ENCODE data around the gene ZSWIM4. TPM values are rescaled to one million over a fixed set of nuclear protein-coding genes. Genes with fewer than 3 reads are reported as not detected.
A peak's percentile ranks its signal among the peaks of the same experiment; 100 is the strongest.

The ZSWIM4 gene
- total and polyA plus RNA-seq, 7 donors, result 0.60 to 4.4 (median 3.2) TPM

DNA sequence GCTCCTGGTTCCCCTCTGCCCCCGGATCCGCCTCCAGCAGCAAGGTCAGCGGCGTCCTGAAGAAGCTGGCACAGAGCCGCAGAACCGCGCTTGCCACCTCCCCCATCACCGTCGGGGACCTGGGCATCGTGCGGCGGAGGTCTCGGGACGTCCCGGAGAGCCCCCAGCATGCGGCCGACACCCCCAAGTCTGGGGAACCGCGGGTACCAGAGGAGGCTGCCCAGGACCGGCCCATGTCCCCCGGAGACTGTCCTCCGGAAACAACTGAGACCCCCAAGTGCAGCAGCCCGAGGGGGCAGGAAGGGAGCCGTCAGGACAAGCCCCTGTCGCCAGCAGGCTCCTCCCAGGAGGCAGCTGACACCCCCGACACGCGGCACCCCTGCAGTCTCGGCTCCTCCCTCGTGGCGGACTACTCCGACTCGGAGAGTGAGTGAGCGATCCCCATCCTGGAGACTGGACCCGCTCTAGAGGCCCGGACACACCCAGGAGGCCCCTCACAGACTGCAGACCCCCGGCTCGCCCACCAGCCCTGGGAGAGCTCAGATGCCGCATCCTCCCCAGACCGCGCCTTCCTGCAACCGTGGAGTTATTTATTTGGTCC is 32.5 kb upstream of the ZSWIM4 start:
- Histone ChIP-seq H3K27ac (no peak overlapping the region), H3K9me3 (no peaks in the 10 kb centered on the region), H3K4me3 (no peak overlapping the region), H3K36me3 (peaks cover 23 to 54% (median 40%) of the 10 kb centered on the region in 4 donors), H3K27me3 (no peaks in the 10 kb centered on the region), H3K4me1 (peaks cover 0 to 24% (median 12%) of the 10 kb centered on the region in 4 donors)
- no peak for TF ChIP-seq POLR2AphosphoS5 (IDR thresholded peaks at IDR 0.05)
- TF ChIP-seq, protein P1, sequence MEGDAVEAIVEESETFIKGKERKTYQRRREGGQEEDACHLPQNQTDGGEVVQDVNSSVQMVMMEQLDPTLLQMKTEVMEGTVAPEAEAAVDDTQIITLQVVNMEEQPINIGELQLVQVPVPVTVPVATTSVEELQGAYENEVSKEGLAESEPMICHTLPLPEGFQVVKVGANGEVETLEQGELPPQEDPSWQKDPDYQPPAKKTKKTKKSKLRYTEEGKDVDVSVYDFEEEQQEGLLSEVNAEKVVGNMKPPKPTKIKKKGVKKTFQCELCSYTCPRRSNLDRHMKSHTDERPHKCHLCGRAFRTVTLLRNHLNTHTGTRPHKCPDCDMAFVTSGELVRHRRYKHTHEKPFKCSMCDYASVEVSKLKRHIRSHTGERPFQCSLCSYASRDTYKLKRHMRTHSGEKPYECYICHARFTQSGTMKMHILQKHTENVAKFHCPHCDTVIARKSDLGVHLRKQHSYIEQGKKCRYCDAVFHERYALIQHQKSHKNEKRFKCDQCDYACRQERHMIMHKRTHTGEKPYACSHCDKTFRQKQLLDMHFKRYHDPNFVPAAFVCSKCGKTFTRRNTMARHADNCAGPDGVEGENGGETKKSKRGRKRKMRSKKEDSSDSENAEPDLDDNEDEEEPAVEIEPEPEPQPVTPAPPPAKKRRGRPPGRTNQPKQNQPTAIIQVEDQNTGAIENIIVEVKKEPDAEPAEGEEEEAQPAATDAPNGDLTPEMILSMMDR (IDR thresholded peaks at IDR 0.05), result no peak
- TF ChIP-seq POLR2A (IDR thresholded peaks at IDR 0.05), result no peak
- TF ChIP-seq EP300 (IDR thresholded peaks at IDR 0.05), result no peak
- DNase-seq, result no peak
- intact Hi-C loops (cut with DNase I), result no loop called here
- WGBS, 2 donors, result 92 to 93% methylated on average over 42 of the region's 42 CpGs

DNA sequence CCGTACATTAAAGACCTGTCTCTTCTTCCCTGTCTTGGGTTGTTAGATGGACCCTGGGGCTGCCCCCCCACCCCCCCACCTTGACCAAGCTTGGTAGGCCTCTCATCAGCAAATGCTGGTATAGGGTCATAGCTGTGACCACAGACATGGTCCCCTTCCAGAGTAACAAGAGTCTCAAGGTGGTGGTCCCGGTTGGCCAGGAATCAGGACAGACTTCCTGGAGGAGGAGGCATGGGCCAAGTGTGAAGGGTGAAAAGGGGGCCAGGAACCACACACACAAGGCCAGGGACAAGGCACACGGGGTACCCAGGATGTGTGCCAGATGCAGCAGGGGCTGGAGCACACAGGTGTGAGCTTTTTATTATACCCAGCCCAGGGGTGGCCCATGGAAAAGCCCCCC is 32.0 kb upstream of the ZSWIM4 start:
- DNase-seq, result no peak
- Histone ChIP-seq H3K27ac (peak overlapping the region in 1 of 4 donors; percentile 80), H3K36me3 (peaks cover 18 to 52% (median 38%) of the 10 kb centered on the region in 4 donors), H3K27me3 (no peaks in the 10 kb centered on the region), H3K4me3 (no peak overlapping the region), H3K4me1 (peaks cover 0 to 24% (median 12%) of the 10 kb centered on the region in 4 donors), H3K9me3 (no peaks in the 10 kb centered on the region)
- TF ChIP-seq POLR2A (IDR thresholded peaks at IDR 0.05) (no peak), POLR2AphosphoS5 (IDR thresholded peaks at IDR 0.05) (no peak), EP300 (IDR thresholded peaks at IDR 0.05) (no peak)
- TF ChIP-seq, protein P1 (IDR thresholded peaks at IDR 0.05), result no peak
- intact Hi-C loops (cut with DNase I), result no loop called here
- WGBS, 2 donors, result 88 to 90% methylated on average over 3 of the region's 3 CpGs

DNA sequence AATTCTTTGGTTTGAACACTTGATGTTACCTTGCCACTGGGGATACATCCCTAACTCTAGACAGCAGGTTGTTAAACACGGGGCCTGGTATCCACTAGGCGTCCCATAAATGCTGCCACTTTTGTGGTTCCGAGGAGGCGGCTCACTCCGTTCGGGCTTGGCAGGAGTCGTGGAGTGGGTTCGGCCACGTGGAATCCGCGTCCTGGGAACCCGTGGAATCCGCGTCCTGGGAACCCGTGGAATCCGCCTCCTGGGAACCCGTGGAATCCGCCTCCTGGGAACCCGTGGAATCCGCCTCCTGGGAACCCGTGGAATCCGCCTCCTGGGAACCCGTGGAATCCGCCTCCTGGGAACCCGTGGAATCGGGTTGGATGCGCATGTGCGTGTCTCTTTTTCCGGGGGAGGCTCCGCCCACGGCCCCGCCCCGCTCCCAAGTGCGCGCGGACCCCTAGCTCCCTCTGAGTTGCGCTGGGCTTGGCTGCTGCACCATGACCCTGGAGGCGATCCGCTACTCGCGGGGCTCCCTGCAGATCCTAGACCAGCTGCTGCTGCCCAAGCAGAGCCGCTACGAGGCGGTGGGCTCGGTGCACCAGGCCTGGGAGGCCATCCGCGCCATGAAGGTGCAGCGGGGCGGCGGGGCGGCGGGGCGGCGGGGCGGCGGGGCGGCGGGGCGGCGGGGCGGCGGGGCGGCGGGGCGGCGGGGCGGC is 31.0 kb upstream of the ZSWIM4 start, which contains the start of gene MRI1:
MRI1 (plus strand) TSS at position 422 of the 707 bp plus-strand sequence; CDS start at position 489, 67 bp downstream.
- 2 to 15% methylated on average over 67 of the region's 67 CpGs for WGBS, 2 donors
- peak; percentile 92 for DNase-seq
- intact Hi-C loops (cut with DNase I), result no loop called here
- Histone ChIP-seq H3K27ac (peak within 1 kb of the TSS; percentile 72 to 90 (median 82)), H3K27me3 (no peaks in the 10 kb centered on the region), H3K4me1 (peaks cover 0 to 24% (median 12%) of the 10 kb centered on the region in 4 donors), H3K9me3 (no peaks in the 10 kb centered on the region), H3K36me3 (peaks cover 8 to 52% (median 37%) of the 10 kb centered on the region in 4 donors), H3K4me3 (peak within 1 kb of the TSS; percentile 56 to 90 (median 78))
- TF ChIP-seq POLR2AphosphoS5 (IDR thresholded peaks at IDR 0.05), result peak; percentile 54 to 91 (median 84)
- no peak for TF ChIP-seq EP300 (IDR thresholded peaks at IDR 0.05)
- TF ChIP-seq, protein P1 (IDR thresholded peaks at IDR 0.05), result no peak
- TF ChIP-seq POLR2A (IDR thresholded peaks at IDR 0.05), result peak; percentile 36 to 39

DNA sequence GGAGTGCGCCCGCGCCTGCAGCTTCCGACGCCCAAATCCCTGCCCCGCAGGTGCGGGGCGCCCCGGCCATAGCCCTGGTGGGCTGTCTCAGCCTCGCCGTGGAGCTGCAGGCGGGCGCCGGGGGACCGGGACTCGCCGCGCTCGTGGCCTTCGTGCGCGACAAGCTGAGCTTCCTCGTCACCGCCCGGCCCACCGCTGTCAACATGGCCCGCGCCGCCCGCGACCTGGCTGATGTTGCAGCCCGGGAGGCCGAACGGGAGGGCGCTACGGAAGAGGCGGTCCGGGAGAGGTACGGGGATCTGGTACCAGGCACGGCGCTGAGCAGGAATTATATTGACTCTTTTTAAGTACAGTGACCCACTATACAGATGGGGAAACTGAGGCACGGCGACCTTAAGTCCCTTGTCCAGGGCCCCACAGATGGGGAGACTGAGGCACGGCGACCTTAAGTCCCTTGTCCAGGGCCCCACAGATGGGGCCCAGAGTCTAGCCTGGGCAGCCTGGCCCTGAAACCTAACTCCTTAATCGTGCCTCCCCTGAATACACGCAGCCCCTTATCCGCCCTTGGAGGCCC is 30.3 kb upstream of the ZSWIM4 start:
- intact Hi-C loops (cut with DNase I), result no loop called here
- TF ChIP-seq POLR2A (IDR thresholded peaks at IDR 0.05) (no peak), POLR2AphosphoS5 (IDR thresholded peaks at IDR 0.05) (no peak), EP300 (IDR thresholded peaks at IDR 0.05) (no peak)
- TF ChIP-seq, protein P1 (IDR thresholded peaks at IDR 0.05), result no peak
- 1 to 4% methylated on average over 48 of the region's 48 CpGs for WGBS, 2 donors
- peaks cover 0 to 24% (median 12%) of the 10 kb centered on the region in 4 donors for H3K4me1 ChIP-seq
- peak overlapping the region; percentile 72 to 90 (median 82) for H3K27ac ChIP-seq
- H3K27me3 ChIP-seq, result no peaks in the 10 kb centered on the region
- H3K36me3 ChIP-seq, result peaks cover 7 to 52% (median 37%) of the 10 kb centered on the region in 4 donors
- peak overlapping the region; percentile 56 to 90 (median 78) for H3K4me3 ChIP-seq
- no peaks in the 10 kb centered on the region for H3K9me3 ChIP-seq
- DNase-seq, result no peak
